NCI-H2227 treated with DMSO at 0.1 percent for 48 hours (cell line): ENCODE measurements around the gene SUN2.

Experiments
- DNase-seq: peaks from one replicate; lab custom pipeline; 2025; lab: John Stamatoyannopoulos, UW

Gene SUN2

DNA sequence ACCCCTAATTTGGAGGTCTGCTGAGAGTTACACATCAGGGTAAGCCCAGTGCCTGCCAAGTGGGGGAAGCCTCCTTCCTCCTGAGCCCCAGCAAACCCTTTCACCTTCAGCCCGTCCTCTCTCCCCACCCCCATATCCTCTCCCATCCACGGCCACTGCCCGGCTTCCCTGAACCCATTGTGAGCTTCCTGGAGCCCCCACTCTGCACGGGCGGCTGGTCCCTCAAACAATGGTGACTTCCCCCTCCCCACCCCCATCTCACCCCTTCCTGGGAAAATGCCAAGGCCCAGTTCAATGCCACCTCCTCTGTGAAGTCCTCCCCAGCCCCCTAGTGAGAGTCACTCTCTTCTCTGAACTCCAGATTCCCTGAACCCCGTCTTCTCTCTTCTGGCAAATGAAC lies 20.3 kb upstream of the SUN2 start:
- DNase-seq, result no peak

DNA sequence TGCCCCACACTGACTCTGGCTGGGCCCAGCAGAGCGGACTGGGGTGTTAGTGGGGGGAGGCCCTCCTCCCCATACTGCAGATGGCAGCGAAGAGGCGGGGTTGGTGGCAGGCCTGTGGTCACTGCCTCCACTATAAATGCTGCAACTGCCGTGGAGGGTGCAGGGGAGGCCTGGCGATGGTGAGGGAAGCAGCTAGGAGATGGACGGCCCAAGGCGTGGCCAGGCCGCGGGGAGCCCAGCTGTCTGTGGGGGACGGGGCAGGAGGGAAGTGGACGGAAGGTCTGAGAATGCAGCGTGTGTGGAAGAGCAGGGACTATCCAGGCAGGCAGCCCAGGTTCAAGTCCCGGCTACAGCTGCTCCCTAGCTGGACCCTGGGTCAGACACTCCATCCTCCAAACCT lies 19.9 kb upstream of the SUN2 start:
- DNase-seq, result no peak

DNA sequence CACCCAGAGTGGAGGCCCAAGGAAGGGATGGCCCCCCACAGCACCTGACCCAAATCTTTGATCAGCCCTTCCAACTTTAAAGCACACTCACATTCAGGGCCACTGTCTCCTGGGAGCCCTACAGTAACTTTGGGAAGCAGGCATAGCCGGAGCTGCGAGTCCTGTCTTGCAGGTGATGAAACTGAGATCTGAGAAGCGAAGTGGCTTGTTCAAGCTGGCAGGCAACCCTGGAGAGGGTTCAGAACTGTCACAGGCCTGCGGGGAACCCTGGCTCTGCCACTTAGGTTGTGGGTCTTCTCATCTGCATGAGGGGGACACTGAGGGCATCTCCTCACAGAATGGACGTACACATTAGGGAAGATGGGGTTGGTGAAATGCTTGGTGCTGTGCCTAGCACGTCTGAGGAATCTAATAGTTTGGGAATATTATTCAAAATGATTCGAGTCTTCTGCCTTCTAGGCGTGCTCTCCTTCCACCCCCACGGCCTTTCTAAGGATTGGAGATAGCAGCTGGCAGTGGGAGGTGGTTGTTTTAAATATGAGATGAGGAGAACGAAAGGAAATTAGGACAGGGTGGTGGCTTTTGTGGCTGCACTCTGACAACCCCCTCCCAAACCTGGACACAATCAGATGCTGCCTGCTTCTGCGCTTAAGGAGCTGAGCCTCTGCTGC lies 18.8 kb upstream of the SUN2 start:
- no peak for DNase-seq

DNA sequence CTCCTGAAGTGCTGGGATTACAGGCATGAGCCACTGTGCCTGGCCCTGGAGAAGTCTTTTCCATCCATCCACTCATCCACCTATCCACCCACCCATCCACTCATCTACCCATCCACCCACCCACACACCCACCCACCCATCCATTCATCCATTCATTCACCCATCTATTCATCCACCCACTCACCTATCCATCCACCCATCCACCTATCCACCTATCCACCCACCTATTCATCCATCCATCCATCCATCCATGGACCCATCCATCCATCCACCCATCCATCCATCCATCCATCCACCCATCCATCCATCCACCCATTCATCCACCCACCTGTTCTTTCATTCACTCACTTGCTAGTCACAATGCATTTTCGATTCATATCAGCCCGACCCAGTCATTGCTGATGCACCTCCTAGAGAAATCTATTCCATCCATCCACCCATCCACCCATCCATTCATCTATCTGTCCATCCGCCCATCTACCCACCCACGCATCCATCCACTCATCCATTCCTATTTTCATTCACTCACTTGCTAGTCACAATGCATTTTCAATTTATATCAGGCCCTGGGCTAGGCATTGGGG lies 17.7 kb upstream of the SUN2 start:
- DNase-seq, result no peak

DNA sequence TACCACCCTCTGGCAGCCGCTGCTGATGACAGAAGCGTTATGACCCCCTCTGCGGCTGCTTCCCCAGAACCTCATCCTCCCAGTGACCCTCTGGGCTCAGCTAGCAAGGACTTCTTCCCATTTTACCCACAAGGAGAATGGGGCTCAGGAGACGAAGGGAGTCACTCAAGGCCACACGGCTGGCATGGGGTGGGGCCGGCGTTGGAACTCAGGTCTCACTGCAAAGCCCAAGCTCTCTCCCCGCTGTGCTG lies 16.8 kb upstream of the SUN2 start:
- DNase-seq, result no peak

DNA sequence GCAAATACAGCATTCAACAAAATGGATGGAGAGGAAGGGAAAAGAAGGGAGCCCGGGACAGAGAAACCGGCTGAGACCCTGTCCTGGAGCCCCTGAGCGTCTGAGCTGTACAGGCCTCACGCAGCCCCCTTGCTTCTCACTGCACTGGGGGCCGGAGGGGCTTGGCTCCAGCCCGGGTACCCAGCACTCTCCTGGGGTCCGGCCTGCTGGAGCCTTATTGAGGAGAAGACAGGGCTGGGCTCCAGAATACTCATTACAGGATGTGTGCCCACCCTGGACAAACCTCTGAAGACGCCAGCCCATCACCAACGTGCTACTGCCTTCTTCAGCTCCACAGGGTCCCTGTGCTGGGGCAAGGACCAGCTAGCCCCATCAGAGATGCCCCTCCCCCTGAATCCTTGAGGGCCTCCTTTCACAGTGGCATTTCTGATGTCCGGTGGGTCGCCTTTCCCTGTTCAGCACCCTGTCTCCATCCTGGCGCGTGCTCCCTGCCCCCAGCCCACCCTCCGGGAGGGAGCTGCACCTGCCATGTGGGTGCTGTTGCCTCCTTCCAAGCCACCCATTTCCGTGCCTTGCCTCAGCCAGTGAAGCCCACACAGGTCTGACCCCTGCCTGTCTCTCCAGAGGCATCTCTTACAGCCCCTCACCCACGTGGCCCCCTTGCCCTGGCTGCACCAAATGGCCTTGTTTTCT lies 14.6 kb upstream of the SUN2 start:
- no peak for DNase-seq

DNA sequence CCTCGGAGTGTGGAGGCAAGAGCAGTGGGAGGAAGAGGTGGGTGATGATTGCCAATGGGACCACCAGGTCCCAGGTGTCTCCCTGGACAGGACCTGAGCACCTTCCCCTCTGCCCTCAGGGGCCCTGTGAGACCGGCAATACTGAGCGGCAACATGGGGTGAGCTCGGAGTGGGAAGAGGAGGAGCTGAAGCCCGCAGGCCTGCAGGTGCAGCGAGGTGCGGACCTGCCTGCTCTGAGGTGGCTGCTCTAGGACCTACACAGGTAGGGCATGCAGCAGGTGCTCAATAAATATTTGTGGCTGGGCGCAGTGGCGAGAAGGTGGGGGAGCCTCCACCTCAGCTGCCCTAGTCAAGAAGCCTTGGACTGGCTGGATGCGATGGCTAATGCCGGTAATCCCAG lies 12.2 kb upstream of the SUN2 start:
- DNase-seq, result no peak

DNA sequence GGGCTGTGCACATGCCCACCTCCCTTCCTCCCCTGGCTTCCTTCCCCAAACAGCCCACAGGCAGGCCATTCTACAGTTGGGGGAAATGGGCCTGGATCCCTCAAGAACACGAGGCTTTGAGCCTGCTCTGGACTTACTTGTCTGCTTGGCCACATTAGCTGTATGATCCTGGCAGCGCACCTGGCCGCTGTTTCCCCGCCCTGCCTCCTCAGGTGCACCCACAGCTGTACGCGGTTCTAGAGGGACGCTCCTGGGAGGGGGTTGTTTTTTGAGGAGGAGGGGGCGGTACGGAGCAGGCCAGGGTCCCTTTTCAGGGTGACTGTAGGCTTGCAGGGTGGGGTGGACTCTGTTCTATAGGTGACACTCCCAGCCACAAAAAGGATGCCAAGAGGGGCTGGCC lies 11.5 kb upstream of the SUN2 start:
- DNase-seq, result no peak

DNA sequence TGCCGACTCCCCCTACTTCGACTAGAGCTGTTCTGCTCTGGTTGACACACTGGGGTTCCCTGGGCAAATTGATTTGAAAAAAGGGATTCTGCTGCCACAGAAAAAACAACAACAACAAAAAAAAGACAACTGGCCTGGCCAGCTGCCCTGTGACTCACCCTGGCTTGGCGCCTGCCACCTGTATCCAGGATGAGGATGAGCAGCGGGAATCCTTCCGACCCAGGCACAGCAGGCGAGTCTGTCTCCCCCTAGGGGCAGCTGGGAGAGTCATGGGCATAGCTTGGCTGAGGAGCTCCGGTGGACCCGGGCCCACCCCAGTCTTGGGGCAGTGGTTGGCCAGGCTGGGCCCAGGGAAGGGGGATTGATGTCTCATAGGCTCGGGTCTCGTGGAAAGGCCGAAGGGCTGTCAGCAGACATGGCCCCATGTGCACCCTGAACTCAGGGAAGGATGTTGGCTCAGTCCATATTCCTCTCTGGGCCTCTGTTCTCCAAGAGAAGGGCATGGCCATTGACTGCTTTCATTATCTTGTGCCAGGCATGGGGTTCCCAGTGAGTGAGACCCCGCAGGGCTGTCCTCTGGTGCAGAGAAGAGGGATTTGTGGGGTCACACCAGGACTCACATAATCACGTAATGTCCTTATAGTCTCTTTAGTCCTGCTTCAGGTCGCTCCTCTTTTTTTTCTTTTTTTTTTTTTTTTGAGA lies 10.4 kb upstream of the SUN2 start:
- no peak for DNase-seq

DNA sequence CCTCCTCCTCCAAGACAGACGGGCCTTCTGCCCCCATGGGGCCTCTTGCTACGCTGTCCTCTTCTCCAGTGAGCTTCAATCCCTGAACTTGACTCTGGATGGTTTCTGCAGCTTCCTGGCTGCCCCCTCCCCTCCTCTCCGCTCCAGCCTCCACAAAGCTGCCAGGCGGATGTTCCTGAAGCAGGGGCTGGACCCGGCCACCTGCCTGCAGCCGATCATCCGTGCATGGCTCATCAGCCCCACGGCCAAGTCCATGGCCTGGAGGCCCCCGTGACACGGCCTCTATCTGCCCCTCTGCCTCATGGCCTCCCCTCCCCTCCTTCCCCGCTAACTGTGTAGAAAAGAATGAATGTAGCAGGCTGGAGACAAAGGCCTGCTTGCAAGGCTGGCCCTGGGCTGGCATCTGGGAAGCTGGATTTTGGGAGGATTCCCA lies 6.8 kb upstream of the SUN2 start:
- no peak for DNase-seq

DNA sequence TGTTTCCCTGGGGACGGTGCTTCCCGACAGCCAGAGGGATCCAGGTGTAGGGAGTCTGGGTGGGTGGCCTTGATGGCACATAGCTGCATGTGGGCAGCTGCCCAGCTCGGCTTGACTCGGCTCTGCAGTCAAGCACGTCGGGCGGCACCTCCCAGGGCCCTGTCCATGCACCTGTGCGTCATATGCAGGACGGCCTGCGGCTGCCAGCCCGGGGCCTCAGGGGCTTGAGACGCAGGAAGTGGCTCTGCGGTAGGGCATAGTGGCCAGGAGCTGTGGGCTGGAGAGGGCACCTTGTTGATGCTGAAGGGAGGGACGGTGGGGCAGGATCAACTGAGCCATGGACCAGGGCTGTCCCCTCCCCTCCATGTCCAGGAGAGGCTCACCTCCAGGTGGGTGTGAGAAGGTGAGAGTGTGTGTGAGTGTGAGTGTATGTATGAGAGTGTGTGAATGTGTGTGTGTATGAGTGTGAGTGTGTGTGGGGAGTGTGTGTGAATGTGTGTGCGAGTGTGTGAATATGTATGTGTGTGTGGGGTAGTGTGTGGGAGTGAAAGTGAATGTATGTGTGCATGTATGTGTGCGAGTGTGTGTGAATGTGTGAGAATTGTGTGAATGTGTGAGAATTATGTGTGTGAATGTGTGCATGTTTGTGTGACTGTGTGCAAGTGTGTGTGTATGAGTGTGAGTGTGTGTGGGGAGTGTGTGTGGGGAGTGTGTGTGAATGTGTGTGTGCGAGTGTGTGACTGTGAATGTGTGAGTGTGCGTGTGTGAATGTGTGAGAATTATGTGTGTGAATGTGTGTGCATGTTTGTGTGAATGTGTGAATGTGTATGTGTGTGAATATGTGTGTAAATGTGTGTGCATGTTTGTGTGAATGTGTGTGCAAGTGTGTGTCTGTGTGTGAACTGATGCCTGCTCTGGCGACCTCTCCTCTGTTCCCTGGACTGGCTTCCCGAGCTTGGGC lies 5.7 kb upstream of the SUN2 start:
- no peak for DNase-seq

DNA sequence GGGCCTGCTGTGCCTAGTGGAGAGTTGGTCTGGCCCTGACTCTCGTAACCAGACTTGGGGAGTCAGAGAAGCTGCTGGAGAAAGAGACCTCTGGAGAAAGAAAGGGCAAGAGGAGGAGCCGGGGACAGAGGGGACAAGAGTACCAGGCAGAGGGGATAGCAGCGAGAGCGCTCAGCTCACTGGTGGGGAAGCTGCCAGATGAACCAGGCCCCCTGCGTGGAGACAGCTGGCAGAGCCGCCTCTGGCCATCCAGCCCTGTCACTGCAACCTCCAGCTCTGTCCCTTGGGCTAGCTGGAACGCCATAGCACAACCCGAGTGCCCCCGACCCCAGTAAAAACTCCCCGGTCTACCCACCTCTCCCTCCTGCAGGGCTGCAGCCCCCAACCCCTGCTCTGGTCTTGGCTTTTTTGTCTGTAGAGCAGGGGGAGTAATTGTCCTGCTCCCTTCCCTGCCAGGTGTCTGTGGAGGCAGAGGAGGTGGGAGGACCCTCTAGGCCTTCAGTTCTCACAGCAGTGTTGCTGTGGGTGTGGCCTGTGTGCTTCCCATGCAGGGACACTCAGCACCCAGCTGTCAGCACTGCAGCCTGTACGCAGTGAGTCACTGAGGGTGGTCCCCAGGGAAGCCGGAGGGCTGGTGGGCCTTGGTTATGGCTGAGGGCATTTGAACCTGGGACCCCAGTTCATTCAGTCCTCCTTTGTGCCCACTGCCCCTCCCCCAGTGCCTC lies 4.8 kb upstream of the SUN2 start:
- DNase-seq, result no peak

DNA sequence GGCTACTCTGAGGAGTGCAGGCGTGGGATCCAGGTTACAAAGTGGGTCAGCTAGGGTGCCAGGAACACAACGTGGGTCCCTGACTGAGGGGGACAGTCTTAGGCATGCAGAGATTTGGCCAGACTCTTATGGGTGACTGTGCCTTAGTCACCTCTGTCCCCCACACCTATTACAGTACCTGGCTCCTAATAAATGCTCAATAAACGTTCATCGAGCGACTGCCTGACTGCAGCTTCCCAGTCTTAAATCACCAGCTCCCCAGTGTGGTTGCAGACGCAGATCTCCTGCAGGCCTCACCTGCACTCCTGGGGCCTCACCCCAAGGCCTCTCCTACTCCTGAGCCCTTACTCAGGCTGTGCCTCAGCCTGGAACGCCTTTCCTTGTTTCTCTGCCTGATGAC lies 3.2 kb upstream of the SUN2 start:
- no peak for DNase-seq

DNA sequence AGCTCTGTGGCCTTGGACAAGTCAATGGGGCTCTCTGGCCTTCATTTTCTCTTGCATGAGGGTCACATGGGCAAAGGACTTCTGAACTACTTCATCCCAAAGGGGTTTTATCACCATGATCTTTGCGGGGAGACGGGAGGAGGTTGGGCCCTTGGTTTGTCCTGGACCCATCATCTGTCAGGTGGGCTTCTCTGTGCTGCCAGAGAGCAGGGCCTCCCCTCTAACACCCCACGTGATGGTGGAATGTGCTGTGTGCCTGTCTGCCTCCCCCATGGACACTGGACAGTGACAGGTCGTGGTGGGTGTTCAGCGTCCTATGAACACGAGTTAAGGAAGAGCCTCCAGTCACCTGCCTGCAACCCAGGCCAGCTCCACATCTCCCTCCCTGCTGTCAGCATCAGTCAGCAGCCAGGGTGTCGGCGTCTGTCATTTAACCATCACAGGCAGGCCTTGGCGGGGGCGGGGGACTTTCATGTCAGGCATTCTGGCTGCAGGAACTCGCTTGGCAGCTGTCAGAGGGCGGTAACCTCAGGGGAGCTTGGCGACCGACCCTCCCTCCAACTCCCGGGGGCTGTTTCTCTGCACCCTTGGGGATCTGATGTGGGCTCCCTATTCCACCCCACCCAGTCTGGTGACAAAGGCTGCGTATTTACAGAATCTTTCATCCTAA lies 2.6 kb upstream of the SUN2 start:
- no peak for DNase-seq

DNA sequence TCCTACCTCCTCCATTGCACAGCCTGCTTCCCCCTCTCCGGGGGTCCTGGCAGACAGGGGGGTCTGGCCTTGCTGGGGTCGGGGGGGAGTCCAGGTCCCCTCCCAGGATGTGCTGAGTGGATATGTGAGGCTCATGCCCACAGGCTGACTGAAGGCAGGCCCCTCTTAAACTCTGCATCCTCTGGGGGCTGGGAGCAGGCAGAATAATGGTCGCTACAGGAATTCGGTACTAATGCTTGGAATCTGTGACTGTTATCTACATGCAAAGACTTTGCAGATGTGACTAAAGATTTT lies 1.6 kb upstream of the SUN2 start:
- DNase-seq, result no peak

DNA sequence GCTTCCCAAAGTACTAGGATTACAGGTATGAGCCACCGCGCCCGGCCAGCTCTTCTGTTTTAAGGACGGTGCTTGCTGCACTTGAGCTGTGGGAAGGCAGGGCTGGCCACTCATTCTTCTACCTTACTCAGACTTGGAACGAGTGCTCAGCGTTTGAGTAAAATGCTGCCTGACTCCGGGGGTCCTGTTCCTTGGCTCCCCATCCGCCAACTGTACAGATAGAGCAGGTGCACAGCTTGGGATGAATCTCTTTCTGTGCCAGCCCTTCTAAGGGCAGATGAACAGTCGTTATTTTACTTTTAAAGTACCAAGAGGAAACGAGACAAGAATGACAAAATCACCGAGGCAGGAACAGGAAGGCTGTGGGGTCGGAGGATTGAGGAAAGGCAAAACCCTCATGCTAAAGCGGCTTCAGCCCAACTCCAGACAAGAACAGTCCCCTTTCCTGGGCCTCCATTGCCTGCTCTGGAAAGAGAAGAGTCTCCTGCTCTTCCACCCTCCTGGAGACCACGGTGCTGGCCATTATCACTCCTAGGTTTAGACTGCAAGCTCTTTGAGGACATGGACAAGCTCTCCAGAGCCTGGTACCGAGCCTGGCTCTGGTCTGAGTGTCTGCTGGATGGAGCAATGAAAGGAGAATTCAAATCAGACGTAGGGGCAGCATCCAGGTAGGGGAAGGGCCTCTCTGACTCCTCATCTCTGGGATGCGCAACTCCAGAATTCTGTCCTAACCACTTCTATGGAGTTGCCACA lies 1.1 kb upstream of the SUN2 start:
- DNase-seq, result no peak

DNA sequence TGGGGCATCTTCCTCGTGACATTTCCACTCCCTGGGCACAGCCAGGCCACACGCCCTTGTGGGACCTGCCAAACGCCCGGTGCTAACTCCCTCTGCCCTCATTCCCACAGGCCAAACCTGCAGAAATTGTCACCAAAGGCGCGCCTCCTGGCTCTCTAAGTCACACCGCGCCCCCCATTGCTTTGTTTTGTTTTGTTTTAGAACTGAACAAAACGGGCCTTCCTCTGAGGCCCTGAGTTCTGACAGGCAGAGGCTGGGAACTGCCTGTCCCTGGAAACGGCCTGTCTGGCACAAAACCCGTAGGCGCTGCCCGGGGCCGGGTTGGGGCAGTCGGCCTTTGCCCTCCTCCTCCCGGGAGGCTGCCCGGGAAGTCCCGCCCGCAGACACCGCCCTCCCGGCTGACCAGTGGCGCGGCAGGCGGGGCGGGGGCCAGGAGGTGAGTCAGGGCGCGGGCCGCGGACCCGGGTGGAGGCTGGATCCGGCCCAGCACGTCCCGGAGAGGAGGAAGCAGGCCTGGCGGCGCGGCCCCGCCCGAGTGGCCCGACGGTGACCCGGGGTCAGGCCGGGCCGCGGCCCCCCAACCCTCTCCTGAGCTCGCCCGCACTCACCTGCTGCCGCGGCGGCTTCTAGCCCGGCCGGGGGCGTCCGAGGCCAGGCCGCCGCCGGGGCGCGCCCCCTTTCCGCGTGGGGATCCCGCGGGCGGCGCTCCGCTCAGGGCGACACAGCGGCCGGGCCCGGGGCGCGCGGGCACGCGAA lies 465 bp downstream of the SUN2 start:
- DNase-seq, result no peak

DNA sequence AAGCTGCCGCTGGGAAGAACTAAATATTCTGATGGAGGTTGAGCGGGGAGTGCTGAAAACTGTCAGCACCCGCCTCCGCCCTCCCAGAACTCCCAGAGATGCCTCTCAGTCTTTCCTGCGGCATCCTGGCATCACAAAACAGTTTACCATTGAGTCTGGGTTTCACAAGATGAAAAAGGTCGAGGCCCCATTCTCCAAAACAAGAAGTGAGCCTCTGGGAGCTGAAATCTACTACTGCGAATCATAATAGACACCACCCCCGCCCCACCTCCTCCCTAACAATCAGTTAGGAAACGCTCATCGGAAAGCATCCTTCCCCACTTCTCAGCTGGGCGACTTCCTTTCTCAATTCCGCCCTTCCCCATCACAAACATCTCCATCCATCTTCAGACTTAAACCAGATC lies 1.0 kb downstream of the SUN2 start:
- DNase-seq, result no peak

DNA sequence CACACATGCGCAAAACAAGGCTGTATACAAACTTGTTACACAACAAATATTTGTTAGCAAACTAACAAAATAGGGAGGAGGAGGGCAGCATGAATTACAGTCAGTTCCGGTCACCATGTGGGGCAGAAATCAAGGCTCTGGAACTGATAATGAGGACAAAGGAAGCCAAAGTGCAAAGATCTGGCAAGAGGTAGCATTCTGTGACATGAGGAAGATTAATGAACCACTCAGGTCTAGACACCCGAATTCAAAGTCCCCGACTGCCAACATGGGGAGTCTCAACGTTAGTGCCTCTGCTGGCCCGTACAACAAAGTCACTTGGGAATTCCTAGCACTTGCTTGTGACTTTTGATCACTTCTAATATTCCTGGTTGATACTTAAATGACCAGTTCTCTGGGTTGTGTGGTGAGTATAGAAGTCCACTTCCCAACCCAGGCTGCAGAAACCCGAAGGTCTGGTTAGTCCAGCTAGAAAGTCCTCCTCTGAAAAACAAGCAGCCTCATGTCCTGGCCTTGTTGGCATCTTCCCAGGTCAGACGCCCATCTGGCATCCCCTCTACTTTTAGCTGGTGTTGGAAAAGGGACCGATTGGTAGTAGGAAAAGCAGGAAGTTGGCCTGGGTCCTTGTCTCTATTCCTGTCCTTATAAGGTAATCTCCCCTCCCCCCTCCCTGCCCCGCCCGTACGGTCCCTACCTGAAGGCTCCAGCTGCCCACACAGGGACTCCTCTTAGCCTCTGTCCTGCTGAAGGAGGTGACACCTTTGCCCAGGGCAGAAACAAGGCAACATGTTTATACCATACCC lies 1.6 kb downstream of the SUN2 start:
- DNase-seq, result no peak
